Measurements from ENCODE around the gene CIAO2A.

The CIAO2A gene
- long read RNA-seq, transcript CIAO2A-202 (4 exons, 826 nt): minor isoform, 8 of 112 reads
- long read RNA-seq, transcript CIAO2A-201 (5 exons, 1,105 nt): major isoform, 99 of 112 reads
- long read RNA-seq, partial matches to known transcripts: 0 of 112 reads
- long read RNA-seq, other reads (novel, unspliced or antisense): 5 of 112 reads

- Histone ChIP-seq H3K27me3 (ENCODE audit: insufficient read depth, poor library complexity, severe bottlenecking) (no peaks in the 10 kb centered on the region), H3K27ac (replicated peaks) (peak within 1 kb of the TSS; percentile 90), H3K4me3 (replicated peaks; ENCODE audit: insufficient read depth, low read length) (peak within 1 kb of the TSS; percentile 74)
- TF ChIP-seq REST (IDR thresholded peaks at IDR 0.05; ENCODE audit: insufficient replicate concordance, low read depth) (peak; percentile 19), SPI1 (IDR thresholded peaks at IDR 0.05; ENCODE audit: borderline replicate concordance, low read depth) (peak; percentile 67; the same call in 1 of the 2 replicates), GABPA (IDR thresholded peaks at IDR 0.05; ENCODE audit: low read depth) (peak; percentile 65), CTCF (IDR thresholded peaks at IDR 0.05; ENCODE audit: insufficient read depth, low read length) (no peak), POLR2AphosphoS5 (IDR thresholded peaks at IDR 0.05; ENCODE audit: low read depth) (peak; percentile 58)
- DNase-seq (ENCODE audit: low read depth in 1 of 2, low spot score in 1 of 2): peak; percentile 100
Measured at GRCh38 chr15:64093627-64094417, at the start of gene CIAO2A. Gene CIAO2A (minus strand): TSS chr15:64093838. CDS start chr15:64093768, 70 bp downstream.

- no peak for DNase-seq (ENCODE audit: low read depth in 1 of 2, low spot score in 1 of 2)
- Histone ChIP-seq H3K27ac (replicated peaks) (no peak overlapping the region), H3K27me3 (ENCODE audit: insufficient read depth, poor library complexity, severe bottlenecking) (no peaks in the 10 kb centered on the region), H3K4me3 (replicated peaks; ENCODE audit: insufficient read depth, low read length) (no peak overlapping the region)
- no peak for TF ChIP-seq REST (IDR thresholded peaks at IDR 0.05; ENCODE audit: insufficient replicate concordance, low read depth)
- no peak for TF ChIP-seq CTCF (IDR thresholded peaks at IDR 0.05; ENCODE audit: insufficient read depth, low read length)
- no peak for TF ChIP-seq GABPA (IDR thresholded peaks at IDR 0.05; ENCODE audit: low read depth)
- TF ChIP-seq SPI1 (IDR thresholded peaks at IDR 0.05; ENCODE audit: borderline replicate concordance, low read depth): no peak
- TF ChIP-seq POLR2AphosphoS5 (IDR thresholded peaks at IDR 0.05; ENCODE audit: low read depth): no peak
Measured at GRCh38 chr15:64143276-64143675, 49.6 kb upstream of the CIAO2A start.

- H3K27me3 ChIP-seq (ENCODE audit: insufficient read depth, poor library complexity, severe bottlenecking): no peaks in the 10 kb centered on the region
- no peak overlapping the region for H3K27ac ChIP-seq (replicated peaks)
- H3K4me3 ChIP-seq (replicated peaks; ENCODE audit: insufficient read depth, low read length): no peak overlapping the region
- TF ChIP-seq REST (IDR thresholded peaks at IDR 0.05; ENCODE audit: insufficient replicate concordance, low read depth) (no peak), POLR2AphosphoS5 (IDR thresholded peaks at IDR 0.05; ENCODE audit: low read depth) (0 out of 2 replicates have a peak, but pooled peaks have one; percentile 8)
- DNase-seq (ENCODE audit: low read depth in 1 of 2, low spot score in 1 of 2): no peak
Measured at GRCh38 chr15:64141798-64142512, 48.3 kb upstream of the CIAO2A start.
